ENCODE results near the gene EDEM3.

GRCh38 chr1:184802354-184803179 is 47.9 kb upstream of the EDEM3 start:
- TF ChIP-seq POLR2A (IDR thresholded peaks at IDR 0.05) (no peak), CTCF (IDR thresholded peaks at IDR 0.05) (no peak)

Measured in heart left ventricle (tissue), 13 donors.